ENCODE data around the gene SMTN.

Gene SMTN

DNA sequence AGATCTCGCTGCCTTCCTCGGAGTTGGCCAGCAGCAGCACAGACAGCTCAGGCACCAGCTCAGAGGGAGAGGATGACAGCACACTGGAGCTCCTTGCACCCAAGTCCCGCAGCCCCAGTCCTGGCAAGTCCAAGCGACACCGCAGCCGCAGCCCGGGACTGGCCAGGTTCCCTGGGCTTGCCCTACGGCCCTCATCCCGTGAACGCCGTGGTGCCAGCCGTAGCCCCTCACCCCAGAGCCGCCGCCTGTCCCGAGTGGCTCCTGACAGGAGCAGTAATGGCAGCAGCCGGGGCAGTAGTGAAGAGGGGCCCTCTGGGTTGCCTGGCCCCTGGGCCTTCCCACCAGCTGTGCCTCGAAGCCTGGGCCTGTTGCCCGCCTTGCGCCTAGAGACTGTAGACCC, 52.8 kb downstream of the SMTN start:
- no peak for DNase-seq

DNA sequence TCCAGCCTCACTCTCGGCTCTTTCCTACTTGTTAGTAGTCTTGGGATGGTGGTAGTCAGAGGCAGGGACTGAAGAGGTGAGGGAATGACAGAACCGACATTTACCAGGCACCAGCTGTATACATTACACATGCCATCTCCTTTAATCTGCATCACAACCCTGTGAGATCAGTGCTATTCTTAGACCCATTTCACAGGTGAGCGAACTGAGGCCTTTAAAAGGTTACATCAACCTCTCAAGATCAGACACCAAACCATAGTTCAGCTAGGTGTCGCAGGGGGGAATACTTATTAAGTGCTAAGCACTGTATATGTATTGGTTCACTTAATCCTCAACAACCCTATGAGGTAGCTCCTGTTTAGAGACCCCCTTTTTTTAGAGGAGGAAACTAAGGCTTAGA, 53.6 kb downstream of the SMTN start:
- DNase-seq: no peak

DNA sequence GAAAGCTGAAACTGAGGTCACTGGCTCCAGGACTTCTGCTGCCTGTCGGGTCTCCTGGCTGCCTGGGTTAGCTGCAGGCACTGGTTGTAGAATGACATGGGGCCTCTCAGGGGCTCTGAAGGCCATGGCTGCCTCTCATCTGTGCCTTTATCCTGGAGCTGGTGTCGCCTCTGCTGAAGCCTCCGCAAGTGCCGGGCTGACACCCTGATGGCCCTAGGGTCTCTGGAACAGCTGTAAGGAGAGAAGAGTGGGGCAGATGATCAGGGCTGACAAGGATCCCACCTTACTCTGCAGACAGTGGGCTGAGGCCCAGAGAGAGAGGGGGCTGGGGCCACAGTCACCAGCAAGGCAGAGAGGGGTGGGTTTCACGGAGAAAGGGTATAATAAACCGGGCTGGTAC, 54.6 kb downstream of the SMTN start:
- no peak for DNase-seq

DNA sequence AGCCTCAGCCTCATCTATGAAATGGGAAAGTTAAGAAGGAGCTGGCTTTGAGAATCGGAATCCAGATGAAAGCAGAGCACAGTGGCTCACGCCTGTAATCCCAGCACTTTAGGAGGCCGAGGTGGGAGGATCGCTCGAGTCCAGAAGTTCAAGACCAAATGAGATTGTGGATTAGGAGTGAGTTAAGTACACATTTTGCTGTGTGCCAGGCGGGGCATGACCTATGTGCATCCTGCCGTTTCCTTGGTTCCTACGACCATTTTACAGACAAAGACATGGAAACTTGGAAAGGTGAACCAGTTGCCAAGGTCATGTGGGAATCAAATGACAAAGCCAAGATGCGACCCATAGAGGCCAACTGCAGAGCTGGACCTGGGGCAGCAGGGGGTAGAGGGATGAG, 55.0 kb downstream of the SMTN start:
- no peak for DNase-seq

DNA sequence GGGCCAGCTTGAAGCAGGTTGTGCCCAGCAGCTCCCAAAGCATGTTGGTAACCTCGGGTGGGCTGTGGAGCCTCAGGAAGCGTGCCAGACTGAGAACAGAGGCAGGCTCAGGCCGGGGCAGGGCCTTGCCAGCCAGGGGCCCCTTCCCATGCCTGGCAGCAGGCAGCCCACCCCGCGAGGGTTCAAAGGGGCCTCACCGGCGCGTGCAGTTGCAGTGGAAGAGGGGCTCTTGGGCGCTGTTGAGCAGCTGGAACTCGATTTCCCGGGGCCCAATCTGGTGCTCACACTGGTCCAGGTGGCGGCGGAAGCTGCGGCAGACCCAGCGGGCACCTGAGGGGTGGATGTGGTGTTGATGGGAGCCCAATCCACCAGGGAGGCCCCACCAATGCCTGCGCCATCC, 55.6 kb downstream of the SMTN start:
- DNase-seq: no peak

DNA sequence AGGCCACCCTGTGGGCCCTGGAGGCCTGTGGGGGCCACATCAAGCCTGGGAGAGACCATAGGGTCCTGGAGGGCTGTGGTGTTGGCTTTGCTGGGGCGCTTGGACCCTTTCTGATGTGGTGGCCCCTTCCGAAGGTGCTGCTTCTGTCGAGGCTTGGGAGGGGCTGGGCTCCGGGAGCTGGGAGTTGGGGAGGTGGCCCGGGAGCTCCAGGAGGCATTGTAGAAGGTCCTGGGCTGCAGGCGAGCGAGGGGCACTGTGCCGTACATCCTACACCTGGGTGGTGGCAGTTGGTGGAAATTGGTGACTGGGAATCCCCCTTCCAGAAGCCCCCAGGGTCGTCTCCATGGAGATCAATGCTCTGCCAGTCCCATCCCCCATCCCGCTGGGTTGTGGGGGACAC, 56.6 kb downstream of the SMTN start:
- no peak for DNase-seq

DNA sequence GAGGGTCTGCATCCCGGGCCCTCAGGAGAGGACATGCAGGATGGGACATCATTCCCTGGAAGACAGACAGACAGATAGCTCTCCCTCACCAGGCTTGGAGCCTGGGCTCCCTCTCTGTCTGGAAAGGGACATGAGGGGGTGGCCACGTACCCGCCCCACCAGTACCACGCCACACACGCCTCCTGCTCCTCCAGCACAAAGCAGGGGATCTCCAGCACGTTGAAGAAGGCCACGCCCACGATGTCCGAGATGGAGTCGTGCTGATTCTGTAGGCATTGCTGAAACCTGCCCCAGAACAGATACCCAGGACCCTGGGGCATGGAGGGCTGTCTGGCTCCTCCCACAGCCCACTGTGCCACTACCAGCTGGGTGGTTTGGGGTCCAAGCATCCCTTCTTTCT, 57.0 kb downstream of the SMTN start:
- no peak for DNase-seq

DNA sequence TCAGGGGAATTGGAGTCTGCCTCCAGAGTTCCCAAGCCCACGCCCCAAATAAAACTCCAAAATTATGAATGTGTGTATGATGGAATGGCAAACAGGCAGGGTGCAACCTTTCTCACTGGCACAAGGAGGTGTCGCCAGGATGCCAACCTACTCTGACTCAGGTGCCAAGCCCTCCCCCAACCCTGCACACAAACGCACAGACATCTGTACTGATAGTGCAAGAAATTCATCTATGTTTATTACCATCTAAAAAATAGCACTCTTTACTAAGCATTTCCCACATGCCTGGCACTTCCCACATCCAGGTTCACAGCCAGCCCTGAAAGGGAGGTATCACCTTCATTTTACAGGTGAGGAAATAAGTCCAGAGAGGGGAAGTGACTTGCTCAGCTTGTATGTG, 57.9 kb downstream of the SMTN start:
- no peak for DNase-seq

DNA sequence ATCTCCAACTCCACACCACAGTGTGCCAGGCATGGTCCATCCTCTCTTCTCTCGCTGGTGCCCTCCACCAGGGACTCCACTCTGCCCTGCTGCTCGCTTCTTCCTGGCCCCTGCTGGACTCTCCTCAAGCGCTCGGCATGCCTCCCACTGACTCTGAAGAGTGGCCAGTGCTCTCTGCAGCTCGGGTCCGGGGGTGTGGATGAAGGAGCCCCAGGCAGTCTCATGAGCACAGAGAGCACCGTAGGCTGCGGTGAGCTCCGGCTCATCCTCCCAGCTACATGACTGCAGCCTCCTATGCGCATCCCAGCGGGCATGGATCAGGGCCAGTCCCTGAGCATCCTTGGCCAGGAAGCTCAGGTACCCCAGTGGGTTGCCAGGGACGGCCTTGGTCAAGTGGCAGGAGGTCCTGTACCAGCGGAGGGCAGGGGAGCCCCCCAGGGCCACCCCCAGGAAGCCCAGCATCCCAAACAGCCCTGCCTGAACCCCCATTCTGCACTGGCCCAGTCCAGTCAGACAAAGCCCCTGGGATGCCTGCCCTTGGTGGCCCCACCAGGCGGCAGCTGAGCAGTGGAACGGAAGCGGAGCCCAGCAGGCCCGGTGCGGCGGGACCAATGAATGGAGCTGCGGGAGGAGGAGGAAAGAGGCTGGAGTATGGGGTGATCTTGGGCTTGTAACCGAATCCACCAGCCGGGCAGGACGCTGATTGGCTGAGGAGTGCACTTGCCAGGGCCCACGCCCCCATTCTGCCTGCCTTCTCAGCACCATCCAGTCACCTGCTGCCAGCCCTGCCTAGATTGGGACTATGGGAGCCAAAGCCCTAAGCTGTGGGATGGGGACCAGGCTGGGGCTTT, 59.0 kb downstream of the SMTN start, which contains the start of gene PLA2G3:
Gene PLA2G3, minus strand, starts transcription at position 643 of the 851 bp plus-strand sequence. Its CDS starts 154 bp downstream, at position 489.
- DNase-seq: no peak

DNA sequence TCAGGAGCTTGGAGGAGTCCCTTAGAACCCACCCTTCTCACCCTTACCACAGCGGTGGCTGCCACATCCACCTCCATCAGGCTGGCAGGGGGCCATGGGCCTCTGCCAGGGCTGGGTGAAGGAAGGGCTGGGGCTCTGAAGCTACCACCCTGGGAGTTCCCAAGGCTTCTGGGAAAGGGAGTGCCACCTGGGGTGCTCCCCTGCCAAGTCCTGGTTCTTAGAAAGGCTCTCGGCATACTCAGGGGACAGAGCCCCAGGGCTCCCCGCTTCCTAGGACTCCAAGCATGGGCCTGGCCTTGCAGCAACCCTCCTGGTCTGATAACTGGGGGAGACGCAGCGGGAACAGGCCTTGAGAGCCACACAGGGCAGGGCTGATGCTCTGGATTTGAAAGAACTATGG, 59.6 kb downstream of the SMTN start:
- no peak for DNase-seq

DNA sequence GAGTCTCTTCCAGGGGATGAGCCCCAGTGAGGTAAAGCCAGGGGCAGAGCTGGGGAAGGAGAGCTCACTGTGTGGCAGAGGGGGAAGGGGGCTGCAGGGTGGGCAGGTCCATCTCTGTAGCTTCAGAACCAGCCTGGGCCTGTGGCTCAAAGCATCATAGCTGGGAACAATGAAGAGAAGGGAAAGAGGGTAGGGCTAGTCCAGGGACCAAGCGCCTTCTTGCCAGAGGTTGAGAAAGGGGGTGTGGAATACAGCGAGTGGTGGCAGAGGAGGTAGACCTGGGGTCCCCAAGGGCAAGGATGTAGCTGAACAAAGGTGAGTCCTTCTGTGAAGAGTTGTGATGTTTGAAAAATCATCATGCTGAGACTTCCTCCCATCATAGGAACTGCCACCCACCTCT, 60.4 kb downstream of the SMTN start:
- DNase-seq: no peak

DNA sequence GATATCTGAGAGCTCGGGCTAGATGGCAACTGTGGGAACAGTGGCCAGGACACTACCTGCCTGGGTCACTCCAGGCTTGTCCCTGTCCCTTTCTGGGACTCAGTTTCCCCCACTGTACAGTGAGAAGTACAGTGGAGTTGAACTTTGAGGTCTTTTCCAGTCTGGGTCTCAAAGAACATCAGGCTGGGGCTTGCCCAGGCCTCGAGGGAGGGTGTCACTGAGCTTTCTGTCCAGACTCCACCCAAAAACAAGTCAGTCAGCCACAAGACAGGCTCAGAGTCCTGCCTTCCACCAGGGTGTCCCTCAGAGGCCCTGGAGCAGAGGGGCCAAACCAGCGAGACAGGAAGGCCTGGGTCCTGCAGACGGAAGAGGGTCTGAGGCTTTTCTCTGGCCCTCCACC, 61.2 kb downstream of the SMTN start:
- DNase-seq: no peak

DNA sequence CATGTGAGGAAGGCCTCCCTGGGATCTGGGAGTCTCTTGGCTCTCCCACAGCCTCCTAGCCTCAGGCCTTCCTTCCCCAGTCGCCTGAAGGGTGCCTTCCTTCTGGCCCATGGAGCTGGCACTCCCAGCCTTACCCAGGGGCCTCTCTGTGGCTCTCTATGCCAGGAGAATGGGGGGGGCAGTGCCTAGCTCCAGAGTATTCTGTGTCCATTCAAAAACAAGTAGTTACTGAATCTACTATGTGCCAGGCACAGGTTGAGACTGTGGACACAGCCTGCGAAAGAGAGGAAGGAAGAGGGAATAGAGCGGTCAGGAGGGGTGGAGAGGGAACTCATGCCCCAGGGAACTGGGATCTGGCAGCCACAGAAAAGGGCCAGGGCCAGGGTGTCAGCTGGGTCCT, 61.9 kb downstream of the SMTN start:
- DNase-seq: no peak

DNA sequence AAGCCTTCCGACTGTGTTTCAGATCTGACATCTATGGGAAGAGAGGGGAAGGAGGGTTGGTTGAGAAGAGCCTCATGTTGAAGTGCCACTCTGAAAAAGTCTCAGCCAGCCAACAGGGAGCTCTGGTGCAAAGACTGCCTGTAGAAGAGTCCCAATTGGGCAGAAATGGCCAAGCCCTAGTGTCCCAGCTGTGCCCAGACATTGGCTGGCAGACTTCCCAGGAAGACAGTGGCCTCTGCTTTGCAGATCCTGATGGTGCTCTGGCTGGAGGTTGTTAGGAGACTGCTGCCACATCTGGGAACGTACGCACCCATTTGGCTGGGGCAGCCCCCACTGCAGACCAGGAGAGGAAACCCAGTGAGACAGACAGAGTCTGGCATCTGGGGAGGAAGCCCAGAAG, 62.4 kb downstream of the SMTN start:
- DNase-seq: no peak

DNA sequence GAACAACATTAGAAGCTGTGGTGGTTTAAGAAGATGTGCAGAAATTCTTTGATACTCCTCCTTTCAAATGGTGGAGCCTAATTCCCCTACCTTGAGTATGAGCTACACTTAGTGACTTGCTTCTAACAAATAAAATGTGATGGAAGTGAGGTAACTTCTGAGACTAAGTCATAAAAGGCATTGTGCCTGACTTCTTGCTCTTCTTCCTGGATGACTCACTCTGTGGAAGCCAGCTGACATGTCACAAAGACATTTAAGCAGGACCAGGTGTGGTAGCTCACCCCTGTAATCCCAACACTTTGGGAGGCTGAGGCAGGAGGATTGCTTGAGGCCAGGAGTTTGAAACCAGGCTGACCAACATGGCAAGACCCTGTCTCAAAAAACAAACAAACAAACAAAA, 63.1 kb downstream of the SMTN start:
- no peak for DNase-seq

DNA sequence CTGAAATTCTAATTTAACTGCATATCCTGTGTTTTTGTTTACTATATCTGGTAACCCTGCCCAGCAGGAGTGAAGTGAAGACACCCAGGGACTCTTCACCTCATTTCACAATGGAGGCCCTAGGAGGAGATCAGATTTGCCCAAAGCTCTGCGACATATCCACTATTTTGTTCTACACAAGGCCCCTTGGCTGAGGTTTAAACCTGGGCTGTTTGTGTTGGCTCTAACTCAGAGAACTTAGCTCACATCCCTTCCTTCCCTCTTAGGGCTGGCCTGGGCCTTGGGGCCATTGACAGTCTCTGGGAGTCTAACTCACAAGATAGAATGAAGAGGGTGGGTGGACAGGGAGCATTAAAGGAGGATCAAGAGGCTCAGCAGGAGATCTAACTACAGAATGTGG, 67.4 kb downstream of the SMTN start:
- no peak for DNase-seq

DNA sequence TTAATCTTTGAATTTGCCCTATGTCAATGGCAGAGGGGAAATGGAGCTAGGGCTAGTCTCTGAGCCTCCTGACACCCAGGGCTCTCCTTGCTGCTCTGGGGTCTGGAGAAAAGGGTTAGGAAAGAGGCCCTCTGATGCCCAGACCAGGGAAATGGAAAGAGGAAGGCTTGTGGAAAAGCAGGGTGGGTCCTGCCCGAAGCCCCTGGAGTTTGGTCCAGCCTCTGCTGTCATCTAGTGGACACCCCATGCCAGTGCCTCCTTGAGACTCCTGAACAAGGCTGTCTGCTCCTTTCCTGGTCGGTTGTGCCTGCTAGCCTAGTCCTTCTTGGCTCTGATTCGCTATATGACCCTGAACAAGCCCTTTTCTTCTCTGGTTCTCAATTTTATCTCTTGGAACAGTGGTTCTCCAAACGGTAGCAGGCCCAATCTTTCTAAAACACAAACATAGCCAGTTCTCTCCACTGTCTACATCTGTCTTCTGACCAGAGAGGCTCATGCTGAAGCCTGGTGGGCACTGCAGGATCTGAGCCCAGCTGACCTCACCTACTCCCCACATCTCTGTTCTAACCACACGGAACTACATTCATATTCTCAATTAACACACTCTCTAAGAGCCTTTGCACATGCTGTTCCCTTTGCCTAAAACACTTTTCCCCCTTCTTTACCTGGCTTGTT, 68.0 kb downstream of the SMTN start:
- peak; percentile 36 to 50 for DNase-seq

DNA sequence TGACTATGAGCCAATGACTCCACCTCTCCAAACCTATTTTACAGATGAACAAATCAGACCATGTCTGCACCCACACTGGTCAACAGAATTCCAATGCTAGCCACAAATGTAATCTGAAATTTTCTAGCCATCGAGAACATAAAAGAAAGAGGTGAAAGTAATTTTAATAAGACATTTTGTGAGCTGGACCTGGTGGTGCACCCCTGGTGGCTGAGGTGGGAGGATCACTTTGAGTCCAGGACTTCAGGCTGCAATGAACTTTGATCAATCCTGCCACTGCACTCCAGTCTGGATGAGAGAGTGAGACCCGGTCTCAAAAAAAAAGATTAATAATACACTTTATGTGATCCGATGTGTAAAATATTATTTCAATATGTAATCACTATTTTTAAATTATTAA, 69.5 kb downstream of the SMTN start:
- DNase-seq: no peak

DNA sequence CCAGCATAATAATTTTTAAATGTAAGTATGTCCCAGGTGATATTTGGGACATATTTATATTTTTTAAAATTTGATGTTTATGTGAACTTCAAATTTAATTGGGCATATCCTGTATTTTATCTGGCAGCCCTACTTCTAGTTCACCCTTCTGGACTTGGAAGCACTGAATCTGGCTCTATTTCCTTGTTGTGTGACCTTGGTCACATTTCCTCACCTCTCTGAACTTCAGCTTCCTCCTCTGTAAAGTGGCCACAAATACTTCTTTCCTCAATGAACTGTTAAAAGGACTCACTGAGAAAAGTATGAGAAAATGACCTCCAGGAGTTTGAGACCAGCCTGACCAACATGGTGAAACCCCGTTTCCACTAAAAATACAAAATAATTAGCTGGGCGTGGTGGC, 70.8 kb downstream of the SMTN start:
- DNase-seq: no peak

DNA sequence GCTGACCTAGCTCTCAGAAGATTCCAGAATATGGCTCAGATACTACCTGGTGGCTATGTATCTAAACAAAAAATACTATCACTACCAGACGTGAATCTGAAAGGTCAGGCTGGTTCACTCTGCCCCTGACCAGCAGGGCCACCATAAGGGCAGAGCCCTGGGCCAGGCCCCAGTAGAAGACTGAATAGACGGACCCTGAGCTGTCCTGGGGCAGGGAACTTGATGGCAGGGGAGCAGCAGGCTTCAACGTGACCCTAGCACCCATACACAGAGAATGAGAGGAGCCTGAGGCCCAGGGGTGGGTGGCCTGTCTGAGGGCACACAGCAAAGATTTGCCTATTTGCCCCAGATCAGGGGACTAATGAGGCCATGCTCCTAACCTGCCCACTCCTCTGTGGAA, 72.2 kb downstream of the SMTN start:
- DNase-seq: no peak
